Measurements from ENCODE around the gene FAM222B.
"Not testable (repeated sequence)": the region's sequence is repeated elsewhere in the genome, so short reads cannot be mapped to it uniquely, and the experiment has no call there.

The FAM222B gene

GRCh38 chr17:28881533-28882056 is 39.0 kb upstream of the FAM222B start:
- H3K4me3 ChIP-seq (ENCODE audit: low read depth, low read length): no peak overlapping the region
- H3K9me3 ChIP-seq (ENCODE audit: control insufficient read depth, insufficient read depth, low read length): no peaks in the 10 kb centered on the region
- no peak overlapping the region for H3K9ac ChIP-seq (ENCODE audit: low read depth, low read length)
- no peaks in the 10 kb centered on the region for H3K27me3 ChIP-seq (ENCODE audit: control insufficient read depth, insufficient read depth, low read length)
- H3K36me3 ChIP-seq (ENCODE audit: control insufficient read depth, insufficient read depth, low read length): peaks cover 18% of the 10 kb centered on the region
- H3K4me1 ChIP-seq (ENCODE audit: control insufficient read depth, insufficient read depth, low read length): no peaks in the 10 kb centered on the region

- Histone ChIP-seq H3K36me3 (ENCODE audit: control insufficient read depth, insufficient read depth, low read length) (peaks cover 18% of the 10 kb centered on the region), H3K9ac (ENCODE audit: low read depth, low read length) (no peak overlapping the region), H3K9me3 (ENCODE audit: control insufficient read depth, insufficient read depth, low read length) (no peaks in the 10 kb centered on the region), H3K4me3 (ENCODE audit: low read depth, low read length) (no peak overlapping the region), H3K27me3 (ENCODE audit: control insufficient read depth, insufficient read depth, low read length) (no peaks in the 10 kb centered on the region), H3K4me1 (ENCODE audit: control insufficient read depth, insufficient read depth, low read length) (no peaks in the 10 kb centered on the region)
Measured at GRCh38 chr17:28880572-28880945, 38.0 kb upstream of the FAM222B start.

- H3K4me1 ChIP-seq (ENCODE audit: control insufficient read depth, insufficient read depth, low read length): no peaks in the 10 kb centered on the region
- no peak overlapping the region for H3K9ac ChIP-seq (ENCODE audit: low read depth, low read length)
- no peaks in the 10 kb centered on the region for H3K27me3 ChIP-seq (ENCODE audit: control insufficient read depth, insufficient read depth, low read length)
- peaks cover 17% of the 10 kb centered on the region for H3K36me3 ChIP-seq (ENCODE audit: control insufficient read depth, insufficient read depth, low read length)
- H3K9me3 ChIP-seq (ENCODE audit: control insufficient read depth, insufficient read depth, low read length): no peaks in the 10 kb centered on the region
- no peak overlapping the region for H3K4me3 ChIP-seq (ENCODE audit: low read depth, low read length)
Measured at GRCh38 chr17:28879886-28880571, 37.4 kb upstream of the FAM222B start.

GRCh38 chr17:28878981-28879380 is 36.4 kb upstream of the FAM222B start:
- Histone ChIP-seq H3K9me3 (ENCODE audit: control insufficient read depth, insufficient read depth, low read length) (no peaks in the 10 kb centered on the region), H3K36me3 (ENCODE audit: control insufficient read depth, insufficient read depth, low read length) (peaks cover 13% of the 10 kb centered on the region), H3K4me1 (ENCODE audit: control insufficient read depth, insufficient read depth, low read length) (no peaks in the 10 kb centered on the region), H3K27me3 (ENCODE audit: control insufficient read depth, insufficient read depth, low read length) (no peaks in the 10 kb centered on the region), H3K9ac (ENCODE audit: low read depth, low read length) (no peak overlapping the region), H3K4me3 (ENCODE audit: low read depth, low read length) (no peak overlapping the region)

- no peaks in the 10 kb centered on the region for H3K4me1 ChIP-seq (ENCODE audit: control insufficient read depth, insufficient read depth, low read length)
- H3K36me3 ChIP-seq (ENCODE audit: control insufficient read depth, insufficient read depth, low read length): peaks cover 10% of the 10 kb centered on the region
- H3K4me3 ChIP-seq (ENCODE audit: low read depth, low read length): no peak overlapping the region
Measured at GRCh38 chr17:28878158-28878910, 35.7 kb upstream of the FAM222B start.

GRCh38 chr17:28877150-28877711 is 34.6 kb upstream of the FAM222B start:
- not testable (repeated sequence) for H3K27me3 ChIP-seq (ENCODE audit: control insufficient read depth, insufficient read depth, low read length); H3K4me1 ChIP-seq (ENCODE audit: control insufficient read depth, insufficient read depth, low read length); H3K4me3 ChIP-seq (ENCODE audit: low read depth, low read length); H3K9ac ChIP-seq (ENCODE audit: low read depth, low read length); H3K9me3 ChIP-seq (ENCODE audit: control insufficient read depth, insufficient read depth, low read length); H3K36me3 ChIP-seq (ENCODE audit: control insufficient read depth, insufficient read depth, low read length)

More at GRCh38 chr17:28878158-28878910, 35.7 kb upstream of the FAM222B start:
- no peaks in the 10 kb centered on the region for H3K27me3 ChIP-seq (ENCODE audit: control insufficient read depth, insufficient read depth, low read length)
- H3K9ac ChIP-seq (ENCODE audit: low read depth, low read length): no peak overlapping the region
- no peaks in the 10 kb centered on the region for H3K9me3 ChIP-seq (ENCODE audit: control insufficient read depth, insufficient read depth, low read length)

GRCh38 chr17:28875848-28876550 is 33.4 kb upstream of the FAM222B start:
- peaks cover 9% of the 10 kb centered on the region for H3K36me3 ChIP-seq (ENCODE audit: control insufficient read depth, insufficient read depth, low read length)
- no peak overlapping the region for H3K4me3 ChIP-seq (ENCODE audit: low read depth, low read length)
- no peaks in the 10 kb centered on the region for H3K9me3 ChIP-seq (ENCODE audit: control insufficient read depth, insufficient read depth, low read length)
- H3K27me3 ChIP-seq (ENCODE audit: control insufficient read depth, insufficient read depth, low read length): no peaks in the 10 kb centered on the region
- H3K9ac ChIP-seq (ENCODE audit: low read depth, low read length): no peak overlapping the region
- H3K4me1 ChIP-seq (ENCODE audit: control insufficient read depth, insufficient read depth, low read length): no peaks in the 10 kb centered on the region

- Histone ChIP-seq H3K27me3 (ENCODE audit: control insufficient read depth, insufficient read depth, low read length) (no peaks in the 10 kb centered on the region), H3K9me3 (ENCODE audit: control insufficient read depth, insufficient read depth, low read length) (no peaks in the 10 kb centered on the region), H3K4me1 (ENCODE audit: control insufficient read depth, insufficient read depth, low read length) (no peaks in the 10 kb centered on the region), H3K4me3 (ENCODE audit: low read depth, low read length) (no peak overlapping the region), H3K36me3 (ENCODE audit: control insufficient read depth, insufficient read depth, low read length) (no peaks in the 10 kb centered on the region), H3K9ac (ENCODE audit: low read depth, low read length) (no peak overlapping the region)
Measured at GRCh38 chr17:28874750-28875149, 32.2 kb upstream of the FAM222B start.

- Histone ChIP-seq H3K27me3 (ENCODE audit: control insufficient read depth, insufficient read depth, low read length) (no peaks in the 10 kb centered on the region), H3K4me1 (ENCODE audit: control insufficient read depth, insufficient read depth, low read length) (no peaks in the 10 kb centered on the region), H3K9ac (ENCODE audit: low read depth, low read length) (no peak overlapping the region), H3K4me3 (ENCODE audit: low read depth, low read length) (no peak overlapping the region), H3K36me3 (ENCODE audit: control insufficient read depth, insufficient read depth, low read length) (no peaks in the 10 kb centered on the region), H3K9me3 (ENCODE audit: control insufficient read depth, insufficient read depth, low read length) (no peaks in the 10 kb centered on the region)
Measured at GRCh38 chr17:28873839-28874238, 31.2 kb upstream of the FAM222B start.

- H3K36me3 ChIP-seq (ENCODE audit: control insufficient read depth, insufficient read depth, low read length): no peaks in the 10 kb centered on the region
- H3K9ac ChIP-seq (ENCODE audit: low read depth, low read length): no peak overlapping the region
- H3K4me1 ChIP-seq (ENCODE audit: control insufficient read depth, insufficient read depth, low read length): no peaks in the 10 kb centered on the region
- no peaks in the 10 kb centered on the region for H3K27me3 ChIP-seq (ENCODE audit: control insufficient read depth, insufficient read depth, low read length)
- no peaks in the 10 kb centered on the region for H3K9me3 ChIP-seq (ENCODE audit: control insufficient read depth, insufficient read depth, low read length)
- no peak overlapping the region for H3K4me3 ChIP-seq (ENCODE audit: low read depth, low read length)
Measured at GRCh38 chr17:28871056-28871579, 28.5 kb upstream of the FAM222B start.

GRCh38 chr17:28867276-28867675 is 24.7 kb upstream of the FAM222B start:
- Histone ChIP-seq H3K9ac (ENCODE audit: low read depth, low read length) (no peak overlapping the region), H3K36me3 (ENCODE audit: control insufficient read depth, insufficient read depth, low read length) (no peaks in the 10 kb centered on the region), H3K4me1 (ENCODE audit: control insufficient read depth, insufficient read depth, low read length) (no peaks in the 10 kb centered on the region), H3K4me3 (ENCODE audit: low read depth, low read length) (no peak overlapping the region), H3K9me3 (ENCODE audit: control insufficient read depth, insufficient read depth, low read length) (no peaks in the 10 kb centered on the region), H3K27me3 (ENCODE audit: control insufficient read depth, insufficient read depth, low read length) (no peaks in the 10 kb centered on the region)
